IPS-20b (cell line): ENCODE results near the gene IRF8.
"Not testable (repeated sequence)": the region's sequence is repeated elsewhere in the genome, so short reads cannot be mapped to it uniquely, and the experiment has no call there.

ENCODE experiments used
- H3K27ac ChIP-seq: one replicate; pipeline ENCODE4 v1.5.1; 2013; ENCODE audit warnings: low read length
- H3K27me3 ChIP-seq: 2 replicates; pipeline ENCODE4 v1.6.1; 2013; ENCODE audit warnings: mild to moderate bottlenecking, low read length, inconsistent platforms; ENCODE audit not compliant: insufficient read depth
- H3K36me3 ChIP-seq: 2 replicates; pipeline ENCODE4 v1.6.1; 2013; ENCODE audit warnings: low read depth, mild to moderate bottlenecking, inconsistent platforms, low read length, moderate library complexity; ENCODE audit not compliant: insufficient read depth
- H3K4me1 ChIP-seq: 2 replicates; pipeline ENCODE4 v1.6.1; 2013; ENCODE audit warnings: mild to moderate bottlenecking, control low read depth, inconsistent platforms, low read length, moderate library complexity; ENCODE audit not compliant: insufficient read depth
- H3K4me3 ChIP-seq: 2 replicates; pipeline ENCODE4 v1.5.1; 2013; ENCODE audit warnings: mild to moderate bottlenecking, low read length, inconsistent platforms
- H3K9ac ChIP-seq: 2 replicates; pipeline ENCODE4 v1.6.1; 2013; ENCODE audit warnings: low read depth, mild to moderate bottlenecking, inconsistent platforms, low read length, moderate library complexity
- H3K9me3 ChIP-seq: 2 replicates; pipeline ENCODE4 v1.6.1; 2013; ENCODE audit warnings: mild to moderate bottlenecking, low read depth, low read length, inconsistent platforms; ENCODE audit not compliant: insufficient read depth

The IRF8 gene, protein sequence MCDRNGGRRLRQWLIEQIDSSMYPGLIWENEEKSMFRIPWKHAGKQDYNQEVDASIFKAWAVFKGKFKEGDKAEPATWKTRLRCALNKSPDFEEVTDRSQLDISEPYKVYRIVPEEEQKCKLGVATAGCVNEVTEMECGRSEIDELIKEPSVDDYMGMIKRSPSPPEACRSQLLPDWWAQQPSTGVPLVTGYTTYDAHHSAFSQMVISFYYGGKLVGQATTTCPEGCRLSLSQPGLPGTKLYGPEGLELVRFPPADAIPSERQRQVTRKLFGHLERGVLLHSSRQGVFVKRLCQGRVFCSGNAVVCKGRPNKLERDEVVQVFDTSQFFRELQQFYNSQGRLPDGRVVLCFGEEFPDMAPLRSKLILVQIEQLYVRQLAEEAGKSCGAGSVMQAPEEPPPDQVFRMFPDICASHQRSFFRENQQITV

DNA sequence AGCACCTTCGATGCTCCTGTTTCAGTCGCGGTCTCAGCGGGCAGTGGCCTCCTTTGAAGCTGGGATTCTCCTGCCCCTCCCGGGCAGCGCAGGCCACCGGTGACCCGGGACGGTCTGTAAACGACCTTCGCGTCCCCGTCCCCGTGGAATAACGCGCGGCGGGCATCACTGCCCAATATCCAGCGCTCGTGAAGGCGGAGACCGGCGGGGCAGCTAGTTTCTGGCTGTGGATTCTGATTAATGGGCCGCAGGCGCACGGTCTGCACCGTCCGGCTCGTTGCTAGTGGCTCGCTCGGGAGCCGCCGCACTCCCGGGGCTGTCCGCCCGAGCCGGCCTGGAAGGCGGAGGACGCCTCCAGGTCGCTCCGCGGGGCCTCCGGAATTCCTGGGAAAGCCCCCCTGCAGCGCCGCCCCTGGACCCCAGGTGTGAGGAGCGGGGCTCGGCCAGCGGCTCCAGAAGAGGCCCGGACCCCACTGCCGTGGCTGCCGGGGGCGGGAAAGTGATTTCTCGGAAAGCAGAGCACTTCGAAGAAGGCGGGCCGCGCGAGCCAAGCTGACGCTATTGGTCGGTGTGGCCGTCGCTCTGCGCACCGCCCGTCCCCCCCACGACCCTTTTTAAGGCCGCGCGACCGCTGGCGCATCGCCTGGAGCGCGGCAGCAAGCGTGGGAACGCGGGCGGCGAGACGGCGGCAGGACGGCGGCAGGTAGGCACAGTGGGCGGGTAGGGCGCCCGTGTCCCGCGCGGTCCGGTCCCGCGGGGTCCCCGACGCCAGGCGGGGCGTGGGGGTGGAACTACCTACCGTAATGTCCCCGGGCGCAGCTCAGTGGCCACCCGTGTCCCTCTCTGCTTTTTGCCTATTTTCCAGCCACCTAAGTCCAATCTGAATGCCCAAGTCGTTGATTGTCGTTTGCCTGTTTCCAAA lies at the start of gene IRF8:
TSS of gene IRF8 (plus strand) at position 642 of the 922 bp plus-strand sequence. CDS start 3,854 bp downstream, outside the sequence.
- Histone ChIP-seq H3K4me1 (no peaks in the 10 kb centered on the region), H3K27ac (no peak within 1 kb of the TSS), H3K27me3 (peaks cover 91% of the 10 kb centered on the region), H3K9ac (no peak within 1 kb of the TSS), H3K4me3 (peak within 1 kb of the TSS; percentile 64), H3K36me3 (no peaks in the 10 kb centered on the region), H3K9me3 (no peaks in the 10 kb centered on the region)

GRCh38 chr16:85849388-85849787 lies 49.6 kb upstream of the IRF8 start:
- no peak overlapping the region for H3K27ac ChIP-seq
- no peaks in the 10 kb centered on the region for H3K36me3 ChIP-seq
- H3K27me3 ChIP-seq = no peaks in the 10 kb centered on the region
- H3K4me3 ChIP-seq = no peak overlapping the region
- no peaks in the 10 kb centered on the region for H3K4me1 ChIP-seq
- H3K9ac ChIP-seq = no peak overlapping the region
- H3K9me3 ChIP-seq = no peaks in the 10 kb centered on the region

- Histone ChIP-seq H3K9ac (no peak overlapping the region), H3K27ac (no peak overlapping the region), H3K27me3 (no peaks in the 10 kb centered on the region), H3K9me3 (no peaks in the 10 kb centered on the region), H3K36me3 (no peaks in the 10 kb centered on the region), H3K4me1 (no peaks in the 10 kb centered on the region), H3K4me3 (no peak overlapping the region)
These were observed 48.5 kb upstream of the IRF8 start for GRCh38 chr16:85850344-85850880.

GRCh38 chr16:85851034-85851785 lies 47.8 kb upstream of the IRF8 start:
- no peaks in the 10 kb centered on the region for H3K9me3 ChIP-seq
- no peaks in the 10 kb centered on the region for H3K4me1 ChIP-seq
- H3K27me3 ChIP-seq = no peaks in the 10 kb centered on the region

GRCh38 chr16:85853547-85854545 lies 45.1 kb upstream of the IRF8 start:
- Histone ChIP-seq H3K9me3 (no peaks in the 10 kb centered on the region), H3K27ac (no peak overlapping the region), H3K9ac (no peak overlapping the region), H3K27me3 (no peaks in the 10 kb centered on the region), H3K4me1 (no peaks in the 10 kb centered on the region), H3K4me3 (no peak overlapping the region), H3K36me3 (no peaks in the 10 kb centered on the region)

More at GRCh38 chr16:85851034-85851785, 47.8 kb upstream of the IRF8 start:
- Histone ChIP-seq H3K4me3 (no peak overlapping the region), H3K36me3 (no peaks in the 10 kb centered on the region), H3K27ac (no peak overlapping the region), H3K9ac (no peak overlapping the region)

DNA sequence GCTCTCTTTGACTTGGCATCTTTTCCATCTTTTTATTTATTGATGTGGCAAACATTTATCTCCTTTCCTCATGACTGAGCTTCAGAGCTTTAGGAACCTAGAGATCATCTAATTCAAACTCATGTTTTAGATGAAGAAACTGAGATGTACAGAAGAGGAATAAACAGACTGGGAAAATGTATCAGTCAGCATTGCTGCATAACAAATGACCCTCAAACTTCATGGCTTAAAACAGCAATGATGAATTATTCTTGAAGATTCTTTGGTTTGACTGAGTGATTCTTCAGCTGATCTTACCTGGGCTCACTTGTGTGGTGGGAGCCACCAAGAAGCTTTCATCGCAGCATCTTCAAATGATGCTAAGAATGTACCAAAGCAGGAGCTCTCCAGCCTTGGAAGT lies 44.0 kb upstream of the IRF8 start:
- Histone ChIP-seq H3K9ac (no peak overlapping the region), H3K36me3 (no peaks in the 10 kb centered on the region), H3K9me3 (no peaks in the 10 kb centered on the region), H3K27ac (no peak overlapping the region), H3K4me1 (no peaks in the 10 kb centered on the region), H3K4me3 (no peak overlapping the region), H3K27me3 (no peaks in the 10 kb centered on the region)

GRCh38 chr16:85856079-85856478 lies 42.9 kb upstream of the IRF8 start:
- Histone ChIP-seq H3K4me1 (no peaks in the 10 kb centered on the region), H3K9me3 (no peaks in the 10 kb centered on the region), H3K27me3 (no peaks in the 10 kb centered on the region), H3K27ac (no peak overlapping the region), H3K4me3 (no peak overlapping the region), H3K9ac (no peak overlapping the region), H3K36me3 (no peaks in the 10 kb centered on the region)

DNA sequence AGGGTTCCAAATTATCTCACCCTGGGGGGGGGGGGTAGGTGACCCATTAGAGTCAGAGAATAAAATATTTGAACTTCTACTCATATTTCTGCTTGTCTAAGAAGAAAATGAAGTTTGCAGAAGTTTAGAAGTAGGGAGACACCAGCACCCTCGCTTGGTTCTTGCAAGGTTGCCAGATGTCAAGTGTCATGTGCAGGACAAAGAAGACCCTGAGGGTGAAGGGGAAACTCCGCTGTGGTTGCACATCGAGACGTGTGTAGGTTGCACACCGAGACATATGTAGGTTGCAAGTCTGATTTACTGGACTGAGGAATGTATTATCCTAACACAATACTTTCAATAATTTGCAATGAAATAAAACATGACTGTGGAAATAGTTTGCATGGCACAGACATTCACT lies 42.4 kb upstream of the IRF8 start:
- no peak overlapping the region for H3K9ac ChIP-seq
- H3K27ac ChIP-seq = no peak overlapping the region
- no peaks in the 10 kb centered on the region for H3K27me3 ChIP-seq

DNA sequence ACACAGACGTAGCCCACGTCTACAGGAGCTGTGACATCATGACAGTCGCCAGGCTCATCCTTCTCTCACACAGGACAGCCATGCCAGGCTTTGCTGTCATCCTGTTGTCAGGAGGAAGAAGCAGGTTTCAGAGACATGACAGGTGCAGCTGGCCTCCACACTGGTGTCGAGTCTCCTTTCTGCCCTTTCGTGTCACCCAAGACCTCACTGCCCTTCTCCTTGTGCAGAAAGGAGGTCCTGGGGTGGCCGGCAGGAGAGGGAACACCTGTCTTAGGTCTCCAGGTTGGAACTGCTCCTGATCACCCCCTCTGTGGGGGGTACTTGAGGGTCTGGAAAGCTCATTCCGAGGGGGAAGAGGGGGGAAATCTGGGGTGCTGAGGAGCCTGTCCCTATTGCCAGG lies 41.6 kb upstream of the IRF8 start:
- Histone ChIP-seq H3K4me3 (no peak overlapping the region), H3K27me3 (no peaks in the 10 kb centered on the region), H3K27ac (no peak overlapping the region), H3K9ac (no peak overlapping the region), H3K36me3 (no peaks in the 10 kb centered on the region), H3K4me1 (no peaks in the 10 kb centered on the region), H3K9me3 (no peaks in the 10 kb centered on the region)

More for the DNA sequence above, 42.4 kb upstream of the IRF8 start:
- Histone ChIP-seq H3K4me1 (no peaks in the 10 kb centered on the region), H3K9me3 (no peaks in the 10 kb centered on the region), H3K4me3 (no peak overlapping the region), H3K36me3 (no peaks in the 10 kb centered on the region)

GRCh38 chr16:85858571-85858970 lies 40.4 kb upstream of the IRF8 start:
- not testable (repeated sequence) for H3K27ac ChIP-seq, H3K4me1 ChIP-seq, H3K4me3 ChIP-seq, H3K9me3 ChIP-seq, H3K9ac ChIP-seq, H3K36me3 ChIP-seq, H3K27me3 ChIP-seq
